ENCODE results near the gene OGA.

Gene OGA

GRCh38 chr10:101834341-101834740, 16.1 kb upstream of the OGA start:
- TF ChIP-seq CTCF (IDR thresholded peaks at IDR 0.05), result no peak
- H3K9me3 ChIP-seq, result no peaks in the 10 kb centered on the region
- peak overlapping the region; percentile 64 for H3K27ac ChIP-seq
- H3K4me1 ChIP-seq (ENCODE audit: control insufficient read depth in 1 of 2, insufficient read depth in 1 of 2, low read depth in 1 of 2, low read length in 1 of 2), result peaks cover 48 to 52% of the 10 kb centered on the region in 2 experiments
- peak overlapping the region in 1 of 2 experiments; percentile 3 for H3K4me3 ChIP-seq (ENCODE audit: low read depth in 1 of 2, low read length in 1 of 2)
- no peaks in the 10 kb centered on the region for H3K36me3 ChIP-seq
- peaks cover 5% of the 10 kb centered on the region for H3K27me3 ChIP-seq

GRCh38 chr10:101833466-101833865, 15.2 kb upstream of the OGA start:
- Histone ChIP-seq H3K27me3 (no peaks in the 10 kb centered on the region), H3K9me3 (no peaks in the 10 kb centered on the region), H3K36me3 (no peaks in the 10 kb centered on the region), H3K27ac (no peak overlapping the region), H3K4me3 (ENCODE audit: low read depth in 1 of 2, low read length in 1 of 2) (no peak overlapping the region), H3K4me1 (ENCODE audit: control insufficient read depth in 1 of 2, insufficient read depth in 1 of 2, low read depth in 1 of 2, low read length in 1 of 2) (peaks cover 53 to 59% of the 10 kb centered on the region in 2 experiments)
- TF ChIP-seq CTCF (IDR thresholded peaks at IDR 0.05), result no peak

- no peaks in the 10 kb centered on the region for H3K9me3 ChIP-seq
- H3K4me3 ChIP-seq (ENCODE audit: low read depth in 1 of 2, low read length in 1 of 2), result no peak overlapping the region
- no peak for TF ChIP-seq CTCF (IDR thresholded peaks at IDR 0.05)
- no peaks in the 10 kb centered on the region for H3K36me3 ChIP-seq
- H3K27me3 ChIP-seq, result no peaks in the 10 kb centered on the region
- H3K4me1 ChIP-seq (ENCODE audit: control insufficient read depth in 1 of 2, insufficient read depth in 1 of 2, low read depth in 1 of 2, low read length in 1 of 2), result peaks cover 53 to 59% of the 10 kb centered on the region in 2 experiments
- H3K27ac ChIP-seq, result no peak overlapping the region
These were observed 14.1 kb upstream of the OGA start for GRCh38 chr10:101832325-101832771.

- peaks cover 51 to 56% of the 10 kb centered on the region in 2 experiments for H3K4me1 ChIP-seq (ENCODE audit: control insufficient read depth in 1 of 2, insufficient read depth in 1 of 2, low read depth in 1 of 2, low read length in 1 of 2)
These were observed 13.0 kb upstream of the OGA start for GRCh38 chr10:101831169-101831811.

GRCh38 chr10:101830322-101831168, 12.3 kb upstream of the OGA start:
- Histone ChIP-seq H3K9me3 (no peaks in the 10 kb centered on the region), H3K4me1 (ENCODE audit: control insufficient read depth in 1 of 2, insufficient read depth in 1 of 2, low read depth in 1 of 2, low read length in 1 of 2) (peaks cover 44 to 49% of the 10 kb centered on the region in 2 experiments), H3K27ac (peak overlapping the region; percentile 67), H3K36me3 (no peaks in the 10 kb centered on the region), H3K27me3 (no peaks in the 10 kb centered on the region), H3K4me3 (ENCODE audit: low read depth in 1 of 2, low read length in 1 of 2) (peak overlapping the region; percentile 72 to 93)
- no peak for TF ChIP-seq CTCF (IDR thresholded peaks at IDR 0.05)

More at GRCh38 chr10:101831169-101831811, 13.0 kb upstream of the OGA start:
- Histone ChIP-seq H3K9me3 (no peaks in the 10 kb centered on the region), H3K27ac (peak overlapping the region; percentile 67), H3K4me3 (ENCODE audit: low read depth in 1 of 2, low read length in 1 of 2) (peak overlapping the region; percentile 72 to 93), H3K36me3 (no peaks in the 10 kb centered on the region), H3K27me3 (no peaks in the 10 kb centered on the region)
- TF ChIP-seq CTCF (IDR thresholded peaks at IDR 0.05), result no peak

Measured in neutrophil (primary cell).